NCI-H748 treated with DMSO at 0.1 percent for 48 hours (cell line): Measurements from ENCODE around the gene LENG1.

ENCODE experiments used
- DNase-seq: peaks from one replicate; lab custom pipeline; 2025; lab: John Stamatoyannopoulos, UW

Gene LENG1

DNA sequence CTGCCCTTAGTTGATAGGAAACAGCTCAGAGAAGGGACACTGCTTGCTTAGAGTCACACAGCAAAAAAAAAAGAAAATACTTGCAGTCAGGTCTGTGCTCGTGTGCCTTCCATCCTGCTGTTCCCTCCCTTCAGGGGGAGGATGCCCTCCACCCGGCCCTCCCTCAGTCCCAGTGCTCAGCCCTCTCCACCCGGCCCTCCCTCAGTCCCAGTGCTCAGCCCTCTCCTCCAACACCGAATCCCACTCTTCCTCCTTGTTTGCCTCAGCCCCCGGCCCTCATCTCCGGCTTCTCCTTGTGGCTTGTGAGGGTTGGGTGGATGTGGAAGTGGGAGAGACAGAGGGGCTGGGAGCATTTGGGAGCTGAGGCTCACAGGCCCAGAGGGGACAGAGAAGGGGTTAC is 49.9 kb downstream of the LENG1 start:
- DNase-seq: no peak

DNA sequence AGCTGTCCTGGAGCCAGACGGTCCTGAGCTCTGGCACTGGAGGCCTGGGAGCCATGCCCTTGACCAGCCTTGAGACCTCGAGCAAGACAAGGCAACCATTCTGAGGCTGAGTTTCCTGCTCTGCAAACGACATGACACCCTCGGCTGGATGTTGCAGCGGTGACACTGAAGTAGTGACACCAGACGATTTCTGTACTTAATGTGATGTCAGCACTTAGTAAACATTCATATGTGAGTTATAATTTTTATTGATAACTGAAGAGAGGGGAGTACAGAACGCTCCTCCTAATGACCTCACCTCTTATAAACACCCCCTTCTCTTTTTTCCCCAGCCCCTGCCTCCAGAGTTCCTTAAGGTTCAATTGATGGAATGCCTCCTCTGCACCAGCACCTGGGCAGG is 51.0 kb downstream of the LENG1 start:
- no peak for DNase-seq

DNA sequence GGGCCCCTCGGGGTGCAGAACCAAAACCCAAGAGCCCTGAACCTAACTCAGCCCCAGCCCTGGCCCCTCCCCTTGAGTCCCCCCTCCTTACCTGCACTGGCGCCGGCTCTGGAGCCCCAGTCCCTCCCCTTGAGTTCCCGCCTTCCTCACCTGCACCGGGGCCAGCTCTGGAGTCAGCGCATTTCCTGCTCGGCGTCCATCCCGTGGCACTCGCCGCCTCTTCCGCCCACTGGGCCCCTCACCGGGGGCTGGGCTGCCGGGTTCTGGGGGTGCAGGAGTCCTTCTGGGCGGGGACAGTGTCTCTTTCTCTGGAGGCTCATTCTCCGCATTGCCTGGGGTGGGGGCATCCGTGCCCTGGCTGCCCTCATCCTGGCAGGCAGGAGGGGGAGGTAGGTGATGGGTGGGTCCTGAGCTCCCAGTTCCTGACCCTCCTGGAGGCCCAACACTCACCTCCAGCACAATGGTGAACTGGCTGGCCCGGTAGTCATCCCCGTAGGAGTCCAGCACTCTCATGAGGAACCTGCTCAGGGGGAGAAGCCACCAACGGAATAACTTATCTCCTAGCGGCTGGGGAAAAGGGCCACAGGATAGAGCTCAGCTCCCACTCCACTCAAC is 51.5 kb downstream of the LENG1 start:
- DNase-seq: no peak

DNA sequence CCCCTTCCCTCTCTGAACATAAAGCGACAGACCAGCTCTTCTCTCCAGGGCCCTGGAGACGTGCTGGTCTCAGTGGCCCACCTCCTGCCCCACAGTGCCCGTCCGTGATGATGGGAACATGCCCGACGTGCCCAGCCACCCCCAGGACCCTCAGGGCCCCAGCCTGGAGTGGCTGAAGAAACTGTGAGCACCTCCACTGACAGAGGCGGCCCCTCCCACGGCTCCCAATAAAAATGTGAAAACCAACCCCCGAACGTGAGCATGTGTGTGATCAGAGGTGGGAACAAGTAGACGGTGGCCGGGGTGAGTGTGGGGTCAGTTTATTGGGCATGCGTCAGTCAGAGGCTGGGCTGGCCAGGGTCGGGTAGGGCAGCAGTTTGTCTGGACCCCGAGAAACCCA is 52.8 kb downstream of the LENG1 start:
- no peak for DNase-seq

DNA sequence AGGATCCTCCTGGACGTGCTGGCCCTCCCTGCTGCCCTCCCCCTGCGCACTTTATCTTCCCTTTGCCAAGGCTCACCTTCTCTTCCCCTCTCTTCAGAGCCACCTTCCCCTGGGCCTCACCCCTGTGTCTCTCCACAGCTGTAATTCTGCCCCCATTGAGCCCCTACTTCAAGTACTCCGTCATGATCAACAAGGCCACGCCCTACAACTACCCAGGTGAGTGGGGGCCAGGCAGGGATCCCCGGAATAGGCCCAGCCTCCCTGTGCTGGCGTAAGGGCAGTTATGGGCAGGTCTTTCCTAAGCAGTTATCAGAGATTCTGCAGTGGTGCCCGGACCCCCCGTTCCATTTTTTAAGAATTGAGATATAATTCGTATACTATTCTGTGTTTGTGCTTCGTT is 53.7 kb downstream of the LENG1 start:
- no peak for DNase-seq
